Peyer's patch (tissue), 4 donors: ENCODE data around the gene VAMP2. TPM values are rescaled to one million over a fixed set of nuclear protein-coding genes. Genes with fewer than 3 reads are reported as not detected.

Source experiments
- DNase-seq, 3 donors: peaks; one replicate each; pipeline ENCODE4 v3.0.0-alpha.2; 2017 to 2019
- H3K27ac ChIP-seq, 4 donors: fragments of 200-600 bp; sonication (generic); one replicate each; pipeline ENCODE4 v1.5.1; 2016 to 2019
- H3K27me3 ChIP-seq, 2 donors: fragments of 200-600 bp; sonication (generic); one replicate each; pipeline ENCODE4 v1.5.1; 2019
- H3K36me3 ChIP-seq, 3 donors: fragments of 200-600 bp; sonication (generic); one replicate each; pipeline ENCODE4 v1.5.1; 2016 to 2019
- H3K4me1 ChIP-seq, 4 donors: fragments of 200-600 bp; sonication (generic); one replicate each; pipeline ENCODE4 v1.5.1; 2016 to 2019
- H3K4me3 ChIP-seq, 4 donors: fragments of 200-600 bp; sonication (generic); 1 replicate in 3 of 4; 2 replicates in 1 of 4; pipeline ENCODE4 v1.5.1; 2016 to 2019; ENCODE audit warnings: mild to moderate bottlenecking in 1 of 4
- H3K9me3 ChIP-seq, 4 donors: fragments of 200-600 bp; sonication (generic); one replicate each; pipeline ENCODE4 v1.5.1; 2016 to 2019; ENCODE audit warnings: mild to moderate bottlenecking in 1 of 4
- CTCF ChIP-seq, 6 experiments: fragments of 450-650 bp in 4 of 6; fragments of 200-600 bp in 2 of 6; sonication (generic) in 1 of 6; IDR thresholded peaks; one replicate each; pipeline ENCODE4 v1.5.1; 2017 to 2019; ENCODE audit warnings: antibody characterized with exemption in 6 of 6, mild to moderate bottlenecking in 3 of 6, moderate library complexity in 1 of 6
- POLR2A ChIP-seq, 2 donors: fragments of 450-650 bp; IDR thresholded peaks; one replicate each; pipeline ENCODE4 v1.5.1; 2017; ENCODE audit warnings: antibody characterized with exemption in 2 of 2, mild to moderate bottlenecking in 2 of 2, moderate library complexity in 2 of 2
- total RNA-seq, 4 donors: library from RNA; depleted of rRNA; stranded (reverse); fragments of >200 nt; gene quantifications; one replicate each; pipeline ENCODE4 v1.1.0, GENCODE V29; 2016

The VAMP2 gene
- total RNA-seq, 4 donors from 2014 or later = 10.7 to 40.2 (median 32.4) TPM

DNA sequence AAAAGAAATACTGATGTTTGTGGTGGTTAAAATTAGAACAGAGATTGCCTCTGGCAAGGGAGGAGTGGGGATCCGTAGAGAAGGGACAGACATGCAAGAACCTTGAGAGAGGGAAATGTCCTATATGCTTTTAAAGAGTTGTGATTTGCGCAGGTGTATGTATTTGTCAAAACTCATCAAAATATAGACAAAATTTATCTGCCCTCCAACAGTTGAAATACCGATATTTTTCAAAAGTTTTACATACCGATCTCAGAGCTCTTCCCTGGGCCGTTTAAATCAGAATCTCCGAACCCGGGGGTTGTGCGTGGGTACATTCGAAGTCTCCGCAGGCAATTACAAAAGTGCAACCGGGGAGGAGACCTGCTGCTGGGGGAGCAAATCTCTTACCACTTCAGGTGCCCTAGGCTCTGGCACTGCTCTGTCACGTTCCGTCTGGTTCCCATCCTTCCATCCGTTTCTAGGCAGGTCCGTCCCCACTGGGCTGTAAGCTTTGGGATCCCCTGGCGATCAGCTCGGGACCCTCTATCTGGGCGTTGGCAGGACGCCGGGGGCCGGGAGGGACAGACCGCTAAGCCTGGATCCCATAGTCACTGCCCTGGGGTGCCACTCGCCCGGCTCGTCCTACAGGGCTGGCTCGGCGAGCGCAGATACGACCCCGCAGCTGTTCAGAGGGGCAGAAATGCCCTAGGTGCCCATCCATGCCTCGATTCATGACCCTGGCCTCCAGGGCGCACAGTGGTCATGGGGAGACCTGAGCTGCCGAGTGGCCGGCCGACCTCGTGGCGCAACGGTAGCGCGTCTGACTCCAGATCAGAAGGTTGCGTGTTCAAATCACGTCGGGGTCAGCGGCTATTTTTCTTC is 23.1 kb upstream of the VAMP2 start:
- TF ChIP-seq POLR2A (IDR thresholded peaks at IDR 0.05) = peak; percentile 36 to 47
- TF ChIP-seq CTCF (IDR thresholded peaks at IDR 0.05) = no peak
- H3K27me3 ChIP-seq = no peaks in the 10 kb centered on the region
- H3K9me3 ChIP-seq = no peaks in the 10 kb centered on the region
- H3K4me3 ChIP-seq = peak overlapping the region; percentile 74 to 93 (median 84)
- H3K27ac ChIP-seq = peak overlapping the region; percentile 88 to 99 (median 96)
- no peaks in the 10 kb centered on the region for H3K36me3 ChIP-seq
- DNase-seq = peak; percentile 92 to 97 (median 95)
- H3K4me1 ChIP-seq = peaks cover 3 to 21% (median 12%) of the 10 kb centered on the region in 4 donors

DNA sequence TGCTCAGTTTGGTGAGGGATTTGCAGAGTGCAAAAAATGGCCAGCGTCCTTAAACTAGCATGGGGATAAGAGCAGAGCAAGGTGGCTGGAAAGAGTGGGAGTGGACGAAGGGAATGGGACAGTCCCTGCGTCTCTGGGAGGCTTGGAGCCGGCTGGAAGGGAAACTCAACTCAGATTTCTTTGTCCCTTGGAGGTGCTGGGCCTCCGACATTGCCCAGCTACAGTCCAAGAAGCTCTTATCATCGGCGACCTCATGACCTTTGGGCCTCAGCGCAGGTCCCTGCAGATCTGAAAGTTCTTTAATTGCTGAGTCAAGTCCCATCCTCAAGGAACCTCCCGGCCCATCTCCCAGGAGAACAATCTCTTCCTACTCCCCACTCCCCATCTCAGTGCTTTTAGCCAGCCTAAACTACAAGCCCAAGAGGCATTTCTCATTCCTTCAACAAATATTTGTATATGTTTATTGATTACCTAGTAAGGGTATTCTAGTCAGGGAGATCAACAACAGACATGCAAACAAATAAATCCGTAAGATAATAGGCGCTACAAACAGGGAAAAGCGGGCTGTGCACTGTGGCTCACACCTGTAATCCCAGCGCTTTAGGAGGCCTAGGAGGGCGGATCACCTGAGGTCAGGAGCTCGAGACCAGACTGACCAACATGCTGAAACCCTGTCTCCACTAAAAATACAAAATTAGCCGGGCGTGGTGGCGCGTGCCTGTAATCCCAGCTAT is 14.4 kb upstream of the VAMP2 start:
- Histone ChIP-seq H3K4me3 (peak overlapping the region in 3 of 4 donors; percentile 47 to 62 (median 61)), H3K4me1 (peaks cover 6 to 28% (median 9%) of the 10 kb centered on the region in 4 donors), H3K27ac (peak overlapping the region; percentile 57 to 82 (median 74)), H3K9me3 (no peaks in the 10 kb centered on the region), H3K27me3 (no peaks in the 10 kb centered on the region), H3K36me3 (no peaks in the 10 kb centered on the region)
- DNase-seq = peak in 1 of 3 donors; percentile 43
- TF ChIP-seq CTCF (IDR thresholded peaks at IDR 0.05) (no peak), POLR2A (IDR thresholded peaks at IDR 0.05) (no peak)

DNA sequence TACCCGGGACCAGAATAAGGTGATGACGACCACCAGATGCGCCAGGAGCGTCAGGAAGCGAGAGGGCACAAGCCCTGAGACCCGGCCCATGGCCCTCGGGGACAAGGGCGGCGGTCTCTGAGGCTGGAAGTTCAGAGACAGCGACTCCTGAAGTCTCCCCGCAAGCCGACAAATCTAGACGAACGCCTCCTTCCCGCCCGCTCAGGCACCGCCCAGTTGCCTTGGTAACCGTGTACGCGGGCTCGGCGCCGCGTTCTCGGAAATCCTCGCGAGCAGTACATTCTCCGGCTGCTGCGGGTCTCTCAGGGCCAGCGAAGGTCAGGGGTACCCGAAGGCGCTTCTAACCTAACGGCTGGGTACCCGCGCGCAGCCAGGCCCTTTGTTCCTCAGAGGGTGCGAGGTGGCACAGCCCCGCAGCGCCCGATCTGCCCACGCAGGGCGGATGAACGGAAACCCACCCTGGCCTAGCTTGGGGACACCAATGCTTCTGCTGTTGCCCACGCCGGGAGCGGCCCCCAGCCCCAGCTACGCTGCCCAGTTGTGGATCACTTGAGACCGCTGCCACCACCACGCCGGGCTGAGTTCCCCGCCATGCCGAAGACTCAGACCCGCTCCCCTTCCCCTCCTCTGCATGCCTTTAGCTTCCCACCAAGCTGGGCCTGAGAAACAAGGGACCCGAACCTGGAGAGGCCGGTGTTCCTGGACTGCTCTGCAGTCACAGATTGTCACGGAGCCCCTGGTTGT is 13.6 kb upstream of the VAMP2 start, which contains the start of gene TMEM107:
TSS of gene TMEM107 (minus strand) at position 184 of the 744 bp plus-strand sequence. CDS start at position 90, 94 bp downstream.
- Histone ChIP-seq H3K27me3 (no peaks in the 10 kb centered on the region), H3K4me3 (peak within 1 kb of the TSS; percentile 47 to 62 (median 58)), H3K27ac (peak within 1 kb of the TSS; percentile 57 to 82 (median 74)), H3K9me3 (no peaks in the 10 kb centered on the region), H3K36me3 (no peaks in the 10 kb centered on the region), H3K4me1 (peaks cover 6 to 28% (median 9%) of the 10 kb centered on the region in 4 donors)
- TF ChIP-seq CTCF (IDR thresholded peaks at IDR 0.05) (no peak), POLR2A (IDR thresholded peaks at IDR 0.05) (peak in 1 of 2 donors; percentile 41)
- peak; percentile 88 to 96 (median 90) for DNase-seq

- DNase-seq = no peak
- TF ChIP-seq POLR2A (IDR thresholded peaks at IDR 0.05) = no peak
- TF ChIP-seq CTCF (IDR thresholded peaks at IDR 0.05) = no peak
- Histone ChIP-seq H3K9me3 (no peaks in the 10 kb centered on the region), H3K27ac (peak overlapping the region; percentile 57 to 82 (median 74)), H3K27me3 (no peaks in the 10 kb centered on the region), H3K4me1 (peaks cover 6 to 28% (median 9%) of the 10 kb centered on the region in 4 donors), H3K36me3 (no peaks in the 10 kb centered on the region), H3K4me3 (peak overlapping the region; percentile 47 to 62 (median 58))
Measured at GRCh38 chr17:8175795-8176196, 13.0 kb upstream of the VAMP2 start.

DNA sequence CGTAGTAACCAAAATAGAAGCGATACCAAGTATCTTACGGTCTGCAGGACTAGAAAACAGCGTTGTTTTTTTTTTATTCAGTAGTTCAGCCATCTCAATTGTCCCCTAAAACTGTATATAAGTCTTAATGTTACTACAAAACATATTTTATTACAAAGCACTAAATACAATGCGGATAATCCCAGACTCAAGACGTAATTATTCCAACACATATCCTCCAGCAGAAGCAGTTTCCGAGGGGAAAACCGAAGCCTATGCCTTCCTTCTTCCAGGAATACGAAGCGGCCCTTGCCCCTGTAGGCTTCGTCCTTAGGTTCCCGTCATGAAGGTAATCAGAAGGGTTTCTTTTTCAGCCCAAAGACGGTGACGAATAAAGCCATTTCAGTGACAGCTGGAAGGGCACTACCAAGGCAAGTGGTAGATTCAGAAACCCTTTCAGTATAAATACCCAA is 11.1 kb upstream of the VAMP2 start:
- no peaks in the 10 kb centered on the region for H3K36me3 ChIP-seq
- H3K4me1 ChIP-seq = peaks cover 6 to 28% (median 9%) of the 10 kb centered on the region in 4 donors
- TF ChIP-seq CTCF (IDR thresholded peaks at IDR 0.05) = no peak
- no peak for TF ChIP-seq POLR2A (IDR thresholded peaks at IDR 0.05)
- DNase-seq = no peak
- H3K27me3 ChIP-seq = no peaks in the 10 kb centered on the region
- peak overlapping the region; percentile 80 to 95 (median 89) for H3K27ac ChIP-seq
- H3K9me3 ChIP-seq = no peaks in the 10 kb centered on the region
- peak overlapping the region; percentile 36 to 46 (median 42) for H3K4me3 ChIP-seq
